ENCODE measurements around the gene TMEM214. TPM values are rescaled to one million over a fixed set of nuclear protein-coding genes. Genes with fewer than 3 reads are reported as not detected.

The TMEM214 gene
- total and polyA plus RNA-seq, 2 experiments from 2014 or later = 50.4 to 75.9 TPM

DNA sequence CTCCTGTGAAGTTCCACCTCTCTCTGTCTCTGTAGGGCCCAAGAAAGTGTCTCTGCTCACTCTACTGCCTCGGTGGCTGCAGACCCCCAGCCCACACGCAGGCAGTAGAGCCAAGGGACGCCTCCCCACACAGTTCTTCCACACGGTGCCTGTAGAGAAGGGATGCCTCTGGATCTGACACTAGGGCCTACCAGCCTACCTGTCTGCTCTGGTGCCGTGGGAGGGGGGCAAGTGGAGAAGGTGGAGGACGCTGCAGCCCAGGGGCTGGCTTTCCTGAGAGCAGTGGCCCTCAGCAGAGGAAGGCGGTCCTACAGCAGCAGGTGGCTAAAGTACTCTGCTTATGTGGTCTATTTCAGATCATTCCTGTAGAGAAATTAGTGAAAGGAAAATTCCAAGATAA lies 9.0 kb upstream of the TMEM214 start:
- no peak for DNase-seq (ENCODE audit: low spot score)
- no peak overlapping the region for H2AFZ ChIP-seq
- no peak overlapping the region for H3K4me3 ChIP-seq
- H3K9me2 ChIP-seq (replicated peaks; ENCODE audit: insufficient read depth) = no peaks in the 10 kb centered on the region
- no peaks in the 10 kb centered on the region for H4K20me1 ChIP-seq (ENCODE audit: insufficient read depth, poor library complexity, severe bottlenecking)
- TF ChIP-seq EZH2 (IDR thresholded peaks at IDR 0.05; ENCODE audit: borderline replicate concordance) = no peak
- peaks cover 18% of the 10 kb centered on the region for H3K4me1 ChIP-seq (ENCODE audit: insufficient read depth)
- no peak overlapping the region for H3K27ac ChIP-seq
- H3K79me2 ChIP-seq = no peaks in the 10 kb centered on the region
- H3K4me2 ChIP-seq = no peak overlapping the region
- no peaks in the 10 kb centered on the region for H3K36me3 ChIP-seq (replicated peaks; ENCODE audit: insufficient read depth, low read depth)
- no peaks in the 10 kb centered on the region for H3K9me3 ChIP-seq (ENCODE audit: low read depth)
- WGBS (ENCODE audit: low lambda C conversion rate, missing lambda C conversion rate) = 96% methylated on average over 7 of the region's 7 CpGs
- no peaks in the 10 kb centered on the region for H3K27me3 ChIP-seq

DNA sequence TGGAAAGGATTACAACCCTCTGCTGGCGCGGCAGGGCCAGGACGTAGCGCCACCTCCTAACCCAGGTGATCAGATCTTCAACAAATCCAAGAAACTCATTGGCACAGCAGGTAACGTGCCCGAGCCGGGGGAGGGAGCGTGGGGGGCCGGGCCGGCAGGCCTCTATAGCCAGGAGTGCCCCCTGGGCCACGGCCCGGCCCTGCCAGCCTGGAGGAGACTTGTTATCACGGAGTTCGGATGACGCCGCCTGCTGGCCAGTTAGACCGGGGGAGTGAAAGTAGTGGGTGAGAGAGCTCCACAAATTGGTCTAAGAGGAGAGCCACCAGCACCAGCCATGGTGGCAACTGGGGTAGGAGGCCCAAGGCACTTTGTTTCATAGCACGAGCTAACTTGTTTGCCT lies 8.6 kb upstream of the TMEM214 start:
- peaks cover 18% of the 10 kb centered on the region for H3K4me1 ChIP-seq (ENCODE audit: insufficient read depth)
- H3K27me3 ChIP-seq = no peaks in the 10 kb centered on the region
- no peaks in the 10 kb centered on the region for H3K36me3 ChIP-seq (replicated peaks; ENCODE audit: insufficient read depth, low read depth)
- no peak overlapping the region for H3K4me3 ChIP-seq
- no peak overlapping the region for H3K27ac ChIP-seq
- 84% methylated on average over 18 of the region's 18 CpGs for WGBS (ENCODE audit: low lambda C conversion rate, missing lambda C conversion rate)
- H4K20me1 ChIP-seq (ENCODE audit: insufficient read depth, poor library complexity, severe bottlenecking) = no peaks in the 10 kb centered on the region
- H3K9me3 ChIP-seq (ENCODE audit: low read depth) = no peaks in the 10 kb centered on the region
- H3K4me2 ChIP-seq = no peak overlapping the region
- H3K79me2 ChIP-seq = no peaks in the 10 kb centered on the region
- H3K9me2 ChIP-seq (replicated peaks; ENCODE audit: insufficient read depth) = no peaks in the 10 kb centered on the region
- no peak for TF ChIP-seq EZH2 (IDR thresholded peaks at IDR 0.05; ENCODE audit: borderline replicate concordance)
- TF ChIP-seq, protein P1, sequence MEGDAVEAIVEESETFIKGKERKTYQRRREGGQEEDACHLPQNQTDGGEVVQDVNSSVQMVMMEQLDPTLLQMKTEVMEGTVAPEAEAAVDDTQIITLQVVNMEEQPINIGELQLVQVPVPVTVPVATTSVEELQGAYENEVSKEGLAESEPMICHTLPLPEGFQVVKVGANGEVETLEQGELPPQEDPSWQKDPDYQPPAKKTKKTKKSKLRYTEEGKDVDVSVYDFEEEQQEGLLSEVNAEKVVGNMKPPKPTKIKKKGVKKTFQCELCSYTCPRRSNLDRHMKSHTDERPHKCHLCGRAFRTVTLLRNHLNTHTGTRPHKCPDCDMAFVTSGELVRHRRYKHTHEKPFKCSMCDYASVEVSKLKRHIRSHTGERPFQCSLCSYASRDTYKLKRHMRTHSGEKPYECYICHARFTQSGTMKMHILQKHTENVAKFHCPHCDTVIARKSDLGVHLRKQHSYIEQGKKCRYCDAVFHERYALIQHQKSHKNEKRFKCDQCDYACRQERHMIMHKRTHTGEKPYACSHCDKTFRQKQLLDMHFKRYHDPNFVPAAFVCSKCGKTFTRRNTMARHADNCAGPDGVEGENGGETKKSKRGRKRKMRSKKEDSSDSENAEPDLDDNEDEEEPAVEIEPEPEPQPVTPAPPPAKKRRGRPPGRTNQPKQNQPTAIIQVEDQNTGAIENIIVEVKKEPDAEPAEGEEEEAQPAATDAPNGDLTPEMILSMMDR (IDR thresholded peaks at IDR 0.05; ENCODE audit: poor library complexity) = no peak
- no peak for TF ChIP-seq EZH2phosphoT487 (IDR thresholded peaks at IDR 0.05; ENCODE audit: low read depth, severe bottlenecking, unreplicated experiment)
- DNase-seq (ENCODE audit: low spot score) = no peak
- H2AFZ ChIP-seq = no peak overlapping the region

DNA sequence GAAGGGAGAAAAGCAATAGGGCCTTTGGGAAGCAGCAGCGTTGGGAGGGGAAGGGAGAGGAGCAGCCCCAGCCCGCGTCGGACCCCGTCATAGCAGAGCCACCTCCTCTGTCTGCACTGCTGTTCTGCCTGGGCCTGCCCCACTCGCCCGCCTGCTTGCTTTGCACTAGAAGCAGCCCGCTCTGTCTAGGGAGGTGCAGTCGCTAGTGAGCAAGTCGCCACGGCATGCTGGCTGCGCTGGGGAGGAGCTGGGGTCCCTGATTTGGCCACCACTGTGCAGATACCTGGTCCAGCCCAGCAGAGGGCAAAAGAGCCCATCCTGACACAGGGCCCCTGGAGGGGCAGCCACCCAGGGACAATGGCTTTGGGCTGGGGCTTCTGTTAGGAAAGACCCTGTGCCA lies 8.0 kb upstream of the TMEM214 start:
- 93% methylated on average over 12 of the region's 12 CpGs for WGBS (ENCODE audit: low lambda C conversion rate, missing lambda C conversion rate)
- no peaks in the 10 kb centered on the region for H4K20me1 ChIP-seq (ENCODE audit: insufficient read depth, poor library complexity, severe bottlenecking)
- H3K27me3 ChIP-seq = no peaks in the 10 kb centered on the region
- H3K9me3 ChIP-seq (ENCODE audit: low read depth) = no peaks in the 10 kb centered on the region
- H2AFZ ChIP-seq = no peak overlapping the region
- no peak overlapping the region for H3K4me2 ChIP-seq
- no peaks in the 10 kb centered on the region for H3K36me3 ChIP-seq (replicated peaks; ENCODE audit: insufficient read depth, low read depth)
- no peak for DNase-seq (ENCODE audit: low spot score)
- TF ChIP-seq, protein P1 (IDR thresholded peaks at IDR 0.05; ENCODE audit: poor library complexity) = no peak
- TF ChIP-seq EZH2phosphoT487 (IDR thresholded peaks at IDR 0.05; ENCODE audit: low read depth, severe bottlenecking, unreplicated experiment) (no peak), EZH2 (IDR thresholded peaks at IDR 0.05; ENCODE audit: borderline replicate concordance) (no peak)
- H3K4me1 ChIP-seq (ENCODE audit: insufficient read depth) = peaks cover 13% of the 10 kb centered on the region
- H3K9me2 ChIP-seq (replicated peaks; ENCODE audit: insufficient read depth) = no peaks in the 10 kb centered on the region
- no peak overlapping the region for H3K27ac ChIP-seq
- H3K79me2 ChIP-seq = no peaks in the 10 kb centered on the region
- no peak overlapping the region for H3K4me3 ChIP-seq

DNA sequence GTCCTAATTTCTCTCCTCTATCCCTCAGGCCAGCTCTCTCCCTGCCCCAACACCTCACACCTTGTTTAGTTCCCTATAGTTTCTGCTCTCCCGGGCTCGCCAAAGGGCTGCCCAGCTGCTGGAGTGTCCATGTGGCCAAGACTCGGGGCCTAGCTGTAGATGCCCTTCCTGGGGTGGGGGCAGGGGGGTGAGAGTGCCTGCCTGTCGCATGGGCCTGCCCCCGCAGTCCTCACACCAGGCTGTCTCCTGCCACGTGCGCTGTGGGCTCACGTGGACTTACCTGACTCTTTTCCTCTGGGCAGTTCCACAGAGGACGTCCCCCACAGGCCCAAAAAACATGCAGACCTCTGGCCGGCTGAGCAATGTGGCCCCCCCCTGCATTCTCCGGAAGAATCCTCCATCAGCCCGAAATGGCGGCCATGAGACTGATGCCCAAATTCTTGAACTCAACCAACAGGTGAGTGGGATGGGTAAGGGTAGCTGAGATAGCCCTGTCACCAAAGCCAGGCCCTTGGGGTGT lies 7.4 kb upstream of the TMEM214 start:
- Histone ChIP-seq H3K27me3 (no peaks in the 10 kb centered on the region), H2AFZ (no peak overlapping the region), H4K20me1 (ENCODE audit: insufficient read depth, poor library complexity, severe bottlenecking) (no peaks in the 10 kb centered on the region), H3K9me2 (replicated peaks; ENCODE audit: insufficient read depth) (no peaks in the 10 kb centered on the region), H3K4me1 (ENCODE audit: insufficient read depth) (peaks cover 9% of the 10 kb centered on the region), H3K79me2 (no peaks in the 10 kb centered on the region), H3K4me2 (no peak overlapping the region), H3K9me3 (ENCODE audit: low read depth) (no peaks in the 10 kb centered on the region), H3K27ac (no peak overlapping the region), H3K36me3 (replicated peaks; ENCODE audit: insufficient read depth, low read depth) (no peaks in the 10 kb centered on the region), H3K4me3 (no peak overlapping the region)
- no peak for DNase-seq (ENCODE audit: low spot score)
- 95% methylated on average over 13 of the region's 13 CpGs for whole genome bisulfite sequencing (ENCODE audit: low lambda C conversion rate, missing lambda C conversion rate)
- TF ChIP-seq, protein P1 (IDR thresholded peaks at IDR 0.05; ENCODE audit: poor library complexity) = no peak
- TF ChIP-seq EZH2 (IDR thresholded peaks at IDR 0.05; ENCODE audit: borderline replicate concordance) (no peak), EZH2phosphoT487 (IDR thresholded peaks at IDR 0.05; ENCODE audit: low read depth, severe bottlenecking, unreplicated experiment) (no peak)
